Mesodermal cell (in vitro differentiated cells): ENCODE results near the gene CFAP68.

Source experiments
- H3K27ac ChIP-seq: 2 replicates; pipeline ENCODE4 v1.7.0; 2013; ENCODE audit warnings: mild to moderate bottlenecking, low read depth, low read length, moderate library complexity; ENCODE audit not compliant: severe bottlenecking
- H3K36me3 ChIP-seq: 2 replicates; pipeline ENCODE4 v1.7.1; 2013; ENCODE audit warnings: mild to moderate bottlenecking, low read length, moderate library complexity; ENCODE audit not compliant: control insufficient read depth, insufficient read depth
- H3K4me1 ChIP-seq: one replicate; pipeline ENCODE4 v1.7.1; 2013; ENCODE audit warnings: mild to moderate bottlenecking, low read length; ENCODE audit not compliant: insufficient read depth, control insufficient read depth, poor library complexity, severe bottlenecking
- H3K4me3 ChIP-seq: 2 replicates; pipeline ENCODE4 v1.7.0; 2013; ENCODE audit warnings: low read length, control low read depth, mild to moderate bottlenecking; ENCODE audit not compliant: insufficient read depth, poor library complexity, severe bottlenecking; ENCODE audit errors: extremely low read depth
- H3K9me3 ChIP-seq: 2 replicates; pipeline ENCODE4 v1.7.1; 2013; ENCODE audit warnings: mild to moderate bottlenecking, low read length, moderate library complexity; ENCODE audit not compliant: control insufficient read depth
- WGBS, 2 experiments: methylation state at CpG; one replicate each; pipeline ENCODE4 v1.1.5; 2013; ENCODE audit warnings: missing lambda C conversion rate in 2 of 2; ENCODE audit not compliant: insufficient coverage in 2 of 2; 5-methylcytosine and 5-hydroxymethylcytosine counted together

Gene CFAP68

GRCh38 chr11:111908639-111909305 lies 29.4 kb downstream of the CFAP68 start:
- no peak overlapping the region for H3K4me3 ChIP-seq
- WGBS, 2 experiments, result 94 to 100% methylated on average over 3 to 4 of the region's 5 CpGs
- no peak overlapping the region for H3K27ac ChIP-seq

GRCh38 chr11:111909378-111909777 lies 30.0 kb downstream of the CFAP68 start:
- H3K4me1 ChIP-seq, result peaks cover 25% of the 10 kb centered on the region
- WGBS, 2 experiments, result 88 to 89% methylated on average over 3 to 5 of the region's 5 CpGs
- H3K36me3 ChIP-seq, result no peaks in the 10 kb centered on the region
- H3K4me3 ChIP-seq, result no peak overlapping the region
- H3K9me3 ChIP-seq, result peaks cover 4% of the 10 kb centered on the region
- no peak overlapping the region for H3K27ac ChIP-seq

More at GRCh38 chr11:111908639-111909305, 29.4 kb downstream of the CFAP68 start:
- H3K36me3 ChIP-seq, result no peaks in the 10 kb centered on the region
- peaks cover 25% of the 10 kb centered on the region for H3K4me1 ChIP-seq
- H3K9me3 ChIP-seq, result peaks cover 4% of the 10 kb centered on the region

- Histone ChIP-seq H3K9me3 (no peaks in the 10 kb centered on the region), H3K4me3 (peak overlapping the region; percentile 15), H3K4me1 (peaks cover 25% of the 10 kb centered on the region), H3K36me3 (no peaks in the 10 kb centered on the region), H3K27ac (peak overlapping the region; percentile 65)
- WGBS, 2 experiments, result 86 to 88% methylated on average over 3 to 9 of the region's 9 CpGs
Observed at GRCh38 chr11:111910676-111911562, 31.6 kb downstream of the CFAP68 start.

- H3K4me3 ChIP-seq, result peak within 1 kb of the TSS; percentile 15
- no peaks in the 10 kb centered on the region for H3K9me3 ChIP-seq
- peak within 1 kb of the TSS; percentile 65 for H3K27ac ChIP-seq
- H3K4me1 ChIP-seq, result peaks cover 25% of the 10 kb centered on the region
- 81 to 87% methylated on average over 10 to 11 of the region's 17 CpGs for WGBS, 2 experiments
- H3K36me3 ChIP-seq, result no peaks in the 10 kb centered on the region
Observed at GRCh38 chr11:111911563-111912401, 32.4 kb downstream of the CFAP68 start, which contains the start of gene CRYAB. TSS of gene CRYAB (minus strand) at chr11:111911770. CDS start at chr11:111911724, 46 bp downstream.

- Histone ChIP-seq H3K36me3 (no peaks in the 10 kb centered on the region), H3K27ac (peak within 1 kb of the TSS; percentile 75), H3K4me1 (peaks cover 25% of the 10 kb centered on the region), H3K9me3 (no peaks in the 10 kb centered on the region), H3K4me3 (peak within 1 kb of the TSS; percentile 2)
- WGBS, 2 experiments, result 78 to 94% methylated on average over 6 to 19 of the region's 26 CpGs
Observed at GRCh38 chr11:111912535-111912934, 33.2 kb downstream of the CFAP68 start, which contains the start of gene HSPB2. TSS of gene HSPB2 (plus strand) at chr11:111912734. CDS start at chr11:111912830, 96 bp downstream.

GRCh38 chr11:111913031-111913861 lies 33.9 kb downstream of the CFAP68 start:
- Histone ChIP-seq H3K4me3 (no peak overlapping the region), H3K36me3 (no peaks in the 10 kb centered on the region), H3K9me3 (no peaks in the 10 kb centered on the region), H3K27ac (peak overlapping the region; percentile 75), H3K4me1 (peaks cover 25% of the 10 kb centered on the region)
- WGBS, 2 experiments, result 83 to 88% methylated on average over 20 to 21 of the region's 24 CpGs

- Histone ChIP-seq H3K4me3 (no peak overlapping the region), H3K4me1 (peaks cover 27% of the 10 kb centered on the region), H3K36me3 (no peaks in the 10 kb centered on the region), H3K9me3 (no peaks in the 10 kb centered on the region), H3K27ac (peak overlapping the region; percentile 75)
- WGBS, 2 experiments, result 52 to 100% methylated on average over 1 to 2 of the region's 4 CpGs
Observed at GRCh38 chr11:111913997-111914396, 34.7 kb downstream of the CFAP68 start.

- Histone ChIP-seq H3K9me3 (no peaks in the 10 kb centered on the region), H3K27ac (no peak overlapping the region), H3K36me3 (no peaks in the 10 kb centered on the region), H3K4me1 (peaks cover 18% of the 10 kb centered on the region), H3K4me3 (no peak overlapping the region)
- WGBS, 2 experiments, result 88 to 92% methylated on average over 1 of the region's 1 CpG
Observed at GRCh38 chr11:111916768-111917167, 37.4 kb downstream of the CFAP68 start.

GRCh38 chr11:111917312-111917711 lies 38.0 kb downstream of the CFAP68 start:
- Histone ChIP-seq H3K27ac (no peak overlapping the region), H3K4me1 (peaks cover 13% of the 10 kb centered on the region), H3K4me3 (no peak overlapping the region), H3K9me3 (no peaks in the 10 kb centered on the region), H3K36me3 (no peaks in the 10 kb centered on the region)
- WGBS, 2 experiments, result 83 to 100% methylated on average over 1 of the region's 2 CpGs
